ENCODE measurements around the gene DHRSX. TPM values are rescaled to one million over a fixed set of nuclear protein-coding genes. Genes with fewer than 3 reads are reported as not detected.
"Not testable (repeated sequence)": the region's sequence is repeated elsewhere in the genome, so short reads cannot be mapped to it uniquely, and the experiment has no call there.

DHRSX gene
- total and polyA plus RNA-seq, 2 donors (not counting 1 experiment from before 2014, with no cell fraction given): 23.7 to 25.6 TPM

- no peak for DNase-seq (ENCODE audit: low read depth in 2 of 2)
- Histone ChIP-seq H3K4me2 (ENCODE audit: extremely low read depth, insufficient read depth, low read length) (no peak overlapping the region), H2AFZ (ENCODE audit: low read length) (no peak overlapping the region), H4K20me1 (ENCODE audit: control insufficient read depth, extremely low read depth, insufficient read depth, low read length) (no peaks in the 10 kb centered on the region), H3K9me3 (ENCODE audit: control insufficient read depth, insufficient read depth, low read depth, low read length) (no peaks in the 10 kb centered on the region), H3K36me3 (ENCODE audit: control insufficient read depth, insufficient read depth, low read length) (no peaks in the 10 kb centered on the region), H3K4me1 (ENCODE audit: control insufficient read depth, extremely low read depth, insufficient read depth, low read length) (no peaks in the 10 kb centered on the region), H3K27ac (ENCODE audit: insufficient read depth, low read length) (no peak overlapping the region), H3K4me3 (replicated peaks in 1 of 4; ENCODE audit: control extremely low read depth in 1 of 4, insufficient read depth in 1 of 4, low read depth in 3 of 4, low read length in 4 of 4) (no peak overlapping the region), H3K79me2 (ENCODE audit: control insufficient read depth, insufficient read depth, low read length) (no peaks in the 10 kb centered on the region), H3K9ac (ENCODE audit: insufficient read depth, low read length) (no peak overlapping the region), H3K27me3 (ENCODE audit: control insufficient read depth, insufficient read depth, low read length) (no peaks in the 10 kb centered on the region)
- TF ChIP-seq EZH2 (IDR thresholded peaks at IDR 0.05; ENCODE audit: low read length, missing control alignments) (no peak), CTCF (conservative IDR thresholded peaks at IDR 0.05 in 1 of 2, IDR thresholded peaks at IDR 0.05 in 1 of 2; ENCODE audit: low read depth in 1 of 2, low read length in 2 of 2) (no peak)
Measured at GRCh38 chrX:2507196-2507595, 6.4 kb upstream of the DHRSX start.

GRCh38 chrX:2505341-2505740, 4.6 kb upstream of the DHRSX start:
- H3K27me3 ChIP-seq (ENCODE audit: control insufficient read depth, insufficient read depth, low read length); H3K36me3 ChIP-seq (ENCODE audit: control insufficient read depth, insufficient read depth, low read length); H3K4me2 ChIP-seq (ENCODE audit: extremely low read depth, insufficient read depth, low read length); H3K4me1 ChIP-seq (ENCODE audit: control insufficient read depth, extremely low read depth, insufficient read depth, low read length); H3K9ac ChIP-seq (ENCODE audit: insufficient read depth, low read length); H3K9me3 ChIP-seq (ENCODE audit: control insufficient read depth, insufficient read depth, low read depth, low read length); H4K20me1 ChIP-seq (ENCODE audit: control insufficient read depth, extremely low read depth, insufficient read depth, low read length); H3K4me3 ChIP-seq (replicated peaks in 1 of 4; ENCODE audit: control extremely low read depth in 1 of 4, insufficient read depth in 1 of 4, low read depth in 3 of 4, low read length in 4 of 4); H3K27ac ChIP-seq (ENCODE audit: insufficient read depth, low read length); H2AFZ ChIP-seq (ENCODE audit: low read length); DNase-seq (ENCODE audit: low read depth in 2 of 2); H3K79me2 ChIP-seq (ENCODE audit: control insufficient read depth, insufficient read depth, low read length): not testable (repeated sequence)

GRCh38 chrX:2504706-2505332, 4.0 kb upstream of the DHRSX start:
- H3K79me2 ChIP-seq (ENCODE audit: control insufficient read depth, insufficient read depth, low read length): peaks cover 4% of the 10 kb centered on the region
- H3K9me3 ChIP-seq (ENCODE audit: control insufficient read depth, insufficient read depth, low read depth, low read length): no peaks in the 10 kb centered on the region
- H2AFZ ChIP-seq (ENCODE audit: low read length): no peak overlapping the region
- no peak overlapping the region for H3K9ac ChIP-seq (ENCODE audit: insufficient read depth, low read length)
- no peak overlapping the region for H3K4me2 ChIP-seq (ENCODE audit: extremely low read depth, insufficient read depth, low read length)
- no peaks in the 10 kb centered on the region for H3K36me3 ChIP-seq (ENCODE audit: control insufficient read depth, insufficient read depth, low read length)
- H3K27ac ChIP-seq (ENCODE audit: insufficient read depth, low read length): no peak overlapping the region
- TF ChIP-seq EZH2 (IDR thresholded peaks at IDR 0.05; ENCODE audit: low read length, missing control alignments): no peak
- TF ChIP-seq CTCF (conservative IDR thresholded peaks at IDR 0.05 in 1 of 2, IDR thresholded peaks at IDR 0.05 in 1 of 2; ENCODE audit: low read depth in 1 of 2, low read length in 2 of 2): no peak
- H4K20me1 ChIP-seq (ENCODE audit: control insufficient read depth, extremely low read depth, insufficient read depth, low read length): no peaks in the 10 kb centered on the region
- H3K27me3 ChIP-seq (ENCODE audit: control insufficient read depth, insufficient read depth, low read length): no peaks in the 10 kb centered on the region
- no peak overlapping the region for H3K4me3 ChIP-seq (replicated peaks in 1 of 4; ENCODE audit: control extremely low read depth in 1 of 4, insufficient read depth in 1 of 4, low read depth in 3 of 4, low read length in 4 of 4)
- DNase-seq (ENCODE audit: low read depth in 2 of 2): no peak
- H3K4me1 ChIP-seq (ENCODE audit: control insufficient read depth, extremely low read depth, insufficient read depth, low read length): no peaks in the 10 kb centered on the region
